HG03095 (cell line): ENCODE measurements around the gene THOC2.
"Not testable (repeated sequence)": the region's sequence is repeated elsewhere in the genome, so short reads cannot be mapped to it uniquely, and the experiment has no call there.

Source experiments
- ATAC-seq: cut with Tn5 transposase; IDR thresholded peaks from one replicate; pipeline ENCODE4 v1.9.1; 2021; ENCODE audit warnings: moderate library complexity; ENCODE audit not compliant: unreplicated experiment

Gene THOC2

DNA sequence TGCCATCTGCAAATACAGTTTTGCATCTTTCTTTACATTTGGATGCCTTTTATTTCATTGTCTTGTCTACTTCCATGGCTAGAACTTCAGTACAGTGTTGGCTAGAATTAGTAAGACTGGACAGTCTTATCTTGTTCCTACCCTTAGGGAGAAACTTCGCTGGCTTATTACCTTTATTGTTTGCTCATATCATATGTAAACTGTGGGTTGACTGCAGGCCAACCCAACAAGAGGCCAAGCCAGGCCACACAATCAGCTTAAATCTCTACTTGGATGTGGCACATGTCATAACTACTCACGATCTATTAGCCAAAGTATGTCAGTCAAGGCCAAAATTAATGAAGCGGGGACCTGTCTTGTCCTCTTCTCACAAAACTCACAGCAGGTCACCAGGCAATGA, 144.1 kb downstream of the THOC2 start:
- ATAC-seq = no peak

DNA sequence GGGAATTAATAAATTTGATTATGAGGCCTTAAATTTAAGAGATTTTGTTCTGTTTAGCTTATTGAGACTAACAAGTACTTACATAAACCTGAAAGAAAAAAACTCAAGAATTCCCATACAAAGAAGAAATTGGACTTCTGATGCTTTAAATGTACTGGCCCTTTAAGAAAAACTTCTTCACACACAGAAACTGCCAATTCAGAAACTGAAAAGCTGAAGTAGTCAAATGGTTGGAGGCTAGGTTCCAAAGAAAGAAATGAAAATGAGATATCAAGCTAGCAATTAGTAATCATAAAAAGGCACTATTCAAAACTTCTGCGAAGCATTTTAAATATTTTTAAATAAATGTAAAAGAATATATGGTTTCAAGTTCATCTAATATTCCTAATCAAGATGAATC, 151.3 kb downstream of the THOC2 start:
- ATAC-seq = peak; percentile 69

DNA sequence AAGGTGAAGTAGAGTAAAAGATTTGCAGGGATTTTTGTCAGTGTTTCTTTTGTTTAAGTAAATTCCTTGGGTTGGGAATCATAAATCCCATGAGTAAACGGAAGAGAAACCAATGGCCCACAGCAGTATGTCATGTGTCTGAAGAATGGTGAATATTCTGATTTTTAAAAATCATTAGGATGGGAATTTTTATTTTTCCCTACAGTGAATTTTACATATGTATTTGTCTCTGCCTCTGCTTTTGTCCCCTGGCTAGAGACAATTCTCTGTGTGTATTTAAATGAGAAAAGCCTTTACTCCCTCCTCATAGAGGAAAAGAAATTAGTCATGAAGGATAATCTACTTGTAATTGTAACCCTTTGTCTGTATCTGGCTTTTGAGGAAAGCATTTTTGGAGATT, 152.1 kb downstream of the THOC2 start:
- ATAC-seq = no peak

DNA sequence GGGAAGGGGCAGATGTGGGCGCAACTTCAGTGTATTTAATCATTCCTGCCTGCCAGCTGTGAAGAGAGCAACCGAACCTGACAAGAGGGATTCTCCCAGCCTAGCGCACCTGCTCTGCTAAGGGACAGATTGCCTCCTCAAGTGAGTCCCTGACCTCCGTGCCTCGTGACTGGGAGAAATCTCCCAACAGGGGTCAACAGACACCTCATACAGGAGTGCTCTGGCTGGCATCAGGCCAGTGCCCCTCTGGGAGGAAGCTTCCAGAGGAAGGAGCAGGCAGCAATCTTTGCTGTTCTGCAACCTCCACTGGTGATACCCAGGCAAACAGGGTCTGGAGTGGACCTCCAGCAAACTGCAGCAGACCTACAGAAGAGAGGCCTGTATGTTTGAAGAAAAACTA, 158.8 kb downstream of the THOC2 start:
- ATAC-seq = not testable (repeated sequence)

DNA sequence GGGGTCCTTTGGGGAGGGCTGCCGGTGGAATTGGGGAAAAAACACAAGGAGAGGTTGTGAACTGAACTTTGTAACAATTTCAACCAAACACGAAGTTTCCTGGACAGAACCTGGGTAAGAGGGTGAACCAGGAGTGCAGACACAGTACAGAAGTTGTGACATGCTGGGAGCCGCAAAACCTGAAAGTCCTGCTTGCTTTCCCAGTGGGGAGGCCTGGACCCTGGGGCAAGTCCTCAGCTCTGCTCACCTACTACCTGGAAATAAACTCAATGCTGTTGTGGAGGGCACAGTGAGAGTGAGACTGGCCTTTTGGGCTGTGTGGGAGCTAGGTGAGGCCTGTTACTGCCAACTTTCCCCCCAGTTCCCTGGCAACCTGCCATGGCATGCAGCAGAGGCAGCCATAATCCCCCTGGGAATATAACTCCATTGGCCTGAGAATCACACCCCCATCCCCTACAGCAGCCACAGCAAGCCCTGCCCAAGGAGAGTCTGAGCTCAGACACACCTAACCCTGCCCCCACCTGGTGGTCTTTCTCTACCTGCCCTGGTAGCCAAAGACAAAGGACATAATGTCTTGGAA, 162.8 kb downstream of the THOC2 start:
- ATAC-seq = no peak

DNA sequence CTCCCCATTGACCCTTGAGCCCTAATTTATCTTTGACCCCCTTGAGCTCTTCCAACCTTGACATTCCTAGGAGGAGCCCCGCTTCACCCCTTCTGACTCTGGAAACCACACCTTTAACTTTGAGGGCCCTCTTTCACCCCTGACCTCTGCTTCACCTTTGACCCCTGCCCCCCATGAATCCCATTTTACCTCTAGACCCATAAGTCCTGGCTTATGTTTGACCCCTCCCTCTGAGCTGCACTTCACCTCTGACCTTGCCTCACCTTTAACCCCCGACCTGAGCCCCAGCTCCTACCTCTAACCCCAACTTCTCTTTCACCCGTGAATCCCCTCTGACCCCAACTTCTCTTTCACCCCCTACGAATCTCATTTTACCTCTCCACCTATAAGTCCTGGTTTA, 169.7 kb downstream of the THOC2 start:
- ATAC-seq = no peak

DNA sequence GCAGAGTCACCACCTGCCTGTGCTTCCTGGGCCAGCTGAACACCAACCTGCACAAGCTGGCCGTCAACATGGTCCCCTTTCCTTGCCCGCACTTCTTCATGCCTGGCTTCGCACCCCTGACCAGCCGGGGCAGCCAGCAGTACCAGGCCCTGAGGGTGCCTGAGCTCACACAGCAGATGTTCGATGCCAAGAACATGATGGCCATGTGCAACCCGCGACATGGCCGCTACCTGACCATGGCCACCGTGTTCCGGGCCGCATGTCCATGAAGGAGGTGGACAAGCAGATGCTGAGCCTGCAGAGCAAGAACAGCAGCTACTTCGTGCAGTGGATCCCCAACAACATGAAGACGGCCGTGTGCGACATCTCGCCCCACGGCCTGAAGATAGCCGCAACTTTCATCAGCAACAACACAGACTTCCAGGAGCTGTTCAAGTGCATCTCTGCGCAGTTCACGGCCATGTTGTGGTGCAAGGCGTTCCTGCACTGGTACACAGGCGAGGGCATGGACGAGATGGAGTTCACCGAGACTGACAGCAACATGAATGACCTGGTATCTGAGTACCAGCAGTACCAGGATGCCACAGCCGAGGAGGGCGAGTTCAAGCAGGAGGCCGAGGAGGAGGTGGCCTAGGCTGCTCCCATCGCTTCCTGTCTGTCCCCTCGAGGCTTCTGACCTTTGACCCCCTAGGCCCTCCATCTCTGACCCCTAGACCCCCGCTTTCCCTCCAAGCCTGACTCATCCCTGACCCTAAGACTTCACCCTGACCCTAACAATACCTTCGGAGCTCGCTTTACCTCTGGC, 170.3 kb downstream of the THOC2 start:
- ATAC-seq = no peak

DNA sequence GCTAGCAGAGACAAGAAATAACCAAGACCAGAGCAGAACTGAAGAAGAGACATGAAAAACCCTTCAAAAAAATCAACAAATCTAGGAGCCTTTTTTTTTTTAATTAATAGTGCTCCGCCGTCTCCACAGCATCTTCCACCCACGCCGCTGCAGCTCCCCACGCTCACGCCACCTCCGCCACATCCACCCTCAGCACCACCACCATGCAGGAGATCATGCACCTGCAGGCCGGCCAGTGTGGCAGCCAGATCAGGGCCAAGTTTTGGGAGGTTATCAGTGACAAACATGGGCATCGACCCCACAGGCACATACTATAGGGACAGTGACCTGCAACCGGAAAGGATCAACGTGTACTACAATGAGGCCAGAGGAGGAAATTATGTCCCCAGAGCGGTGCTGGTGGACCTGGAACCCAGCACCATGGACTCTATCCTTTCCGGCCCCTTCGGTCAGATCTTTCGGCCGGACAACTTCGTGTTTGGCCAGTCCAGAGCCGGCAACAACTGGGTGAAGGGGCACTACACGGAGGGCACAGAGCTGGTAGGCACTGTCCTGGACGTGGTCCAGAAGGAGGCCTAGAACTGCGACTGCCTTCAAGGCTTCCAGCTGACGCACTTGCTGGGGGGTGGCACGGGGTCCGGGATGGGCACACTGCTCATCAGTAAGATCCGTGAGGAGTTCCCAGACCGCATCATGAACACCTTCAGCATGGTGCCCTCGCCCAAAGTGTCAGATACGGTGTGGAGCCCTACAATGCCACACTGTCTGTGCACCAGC, 171.2 kb downstream of the THOC2 start:
- ATAC-seq = no peak

DNA sequence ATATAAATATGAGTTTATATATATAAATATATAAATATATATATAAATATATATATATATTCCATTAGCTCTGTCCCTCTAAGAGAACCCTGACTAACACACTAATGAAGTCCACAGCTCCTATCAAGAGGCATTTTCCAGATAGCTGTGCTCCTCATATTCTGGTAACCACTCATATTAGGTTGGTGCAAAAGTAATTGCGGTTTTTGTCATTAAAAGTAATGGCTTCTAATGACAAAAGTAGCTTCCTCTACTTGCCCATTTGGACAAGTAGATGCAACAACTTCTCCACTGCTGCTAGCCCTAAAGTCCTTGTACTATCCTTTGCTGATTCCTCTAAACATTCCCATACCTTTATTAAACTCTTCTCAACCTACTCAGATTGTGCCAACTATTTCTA, 182.0 kb downstream of the THOC2 start:
- no peak for ATAC-seq
